ENCODE results near the gene KASH5.
"Not testable (repeated sequence)": the region's sequence is repeated elsewhere in the genome, so short reads cannot be mapped to it uniquely, and the experiment has no call there.

KASH5 gene

GRCh38 chr19:49362048-49362928 is 25.8 kb upstream of the KASH5 start, which contains the start of gene TEAD2:
Gene TEAD2 (minus strand): TSS chr19:49362416. CDS start chr19:49360075, 2,341 bp downstream.
- DNase-seq (ENCODE audit: low spot score), result peak; percentile 81

GRCh38 chr19:49362929-49363267 is 25.2 kb upstream of the KASH5 start:
- DNase-seq (ENCODE audit: low spot score), result peak; percentile 42

- DNase-seq (ENCODE audit: low spot score), result peak; percentile 96
Observed at GRCh38 chr19:49363268-49364082, 24.6 kb upstream of the KASH5 start, which contains the start of gene DKKL1. Gene DKKL1 (plus strand): TSS chr19:49363877. CDS start chr19:49363999, 122 bp downstream.

DNA sequence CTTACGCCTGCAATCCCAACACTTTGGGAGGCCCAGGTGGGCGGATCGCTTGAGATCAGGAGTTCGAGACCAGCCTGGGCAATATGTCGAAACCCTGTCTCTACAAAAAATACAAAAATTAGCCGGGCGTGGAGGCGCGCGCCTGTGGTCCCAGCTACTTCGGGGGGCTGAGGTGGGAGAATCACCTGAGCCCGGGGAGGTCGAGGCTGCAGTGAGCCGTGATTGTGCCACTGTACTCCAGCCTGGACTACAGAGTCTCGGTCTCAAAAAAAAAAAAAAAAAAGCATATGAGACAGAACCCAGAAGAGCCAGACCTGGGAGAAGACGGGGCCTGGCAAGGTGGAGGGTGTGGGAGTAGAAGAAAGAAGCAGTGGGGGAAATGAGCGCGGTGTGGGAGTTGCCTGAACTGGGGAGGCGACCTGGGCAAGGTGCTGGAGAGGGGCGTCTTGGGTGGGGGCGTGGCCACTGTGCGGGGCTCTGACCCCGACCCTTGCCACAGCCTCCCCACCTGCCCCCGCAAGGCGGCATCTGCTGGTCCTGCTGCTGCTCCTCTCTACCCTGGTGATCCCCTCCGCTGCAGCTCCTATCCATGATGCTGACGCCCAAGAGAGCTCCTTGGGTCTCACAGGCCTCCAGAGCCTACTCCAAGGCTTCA is 23.8 kb upstream of the KASH5 start:
- DNase-seq (ENCODE audit: low spot score), result no peak

GRCh38 chr19:49366110-49366509 is 21.9 kb upstream of the KASH5 start:
- DNase-seq (ENCODE audit: low spot score), result no peak

- no peak for DNase-seq (ENCODE audit: low spot score)
Observed at GRCh38 chr19:49368711-49369358, 19.2 kb upstream of the KASH5 start.

- no peak for DNase-seq (ENCODE audit: low spot score)
Observed at GRCh38 chr19:49371184-49371583, 16.9 kb upstream of the KASH5 start.

GRCh38 chr19:49373174-49373573 is 14.9 kb upstream of the KASH5 start:
- DNase-seq (ENCODE audit: low spot score), result not testable (repeated sequence)

GRCh38 chr19:49374665-49375434 is 13.2 kb upstream of the KASH5 start:
- DNase-seq (ENCODE audit: low spot score), result no peak

- DNase-seq (ENCODE audit: low spot score), result no peak
Observed at GRCh38 chr19:49378512-49378911, 9.5 kb upstream of the KASH5 start.

- no peak for DNase-seq (ENCODE audit: low spot score)
Observed at GRCh38 chr19:49380391-49380790, 7.7 kb upstream of the KASH5 start.

DNA sequence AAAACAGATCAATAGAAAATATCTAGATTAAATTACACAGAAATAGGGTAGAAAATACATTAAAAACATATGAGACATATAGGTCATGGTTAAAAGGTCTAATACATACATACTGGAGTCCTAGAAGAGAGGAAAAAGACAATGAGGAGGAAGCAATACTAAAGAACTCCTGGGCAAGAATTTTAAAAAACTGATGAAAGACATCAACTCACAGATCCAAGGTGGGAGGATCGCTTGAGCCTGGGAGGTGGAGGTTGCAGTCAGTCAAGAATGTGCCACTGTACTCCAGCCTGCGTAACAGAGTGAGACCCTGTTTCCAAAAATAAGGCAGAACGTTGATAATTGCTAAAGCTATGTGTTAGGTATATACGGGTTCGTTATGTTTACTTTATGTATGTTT is 5.4 kb upstream of the KASH5 start:
- DNase-seq (ENCODE audit: low spot score), result no peak

- no peak for DNase-seq (ENCODE audit: low spot score)
Observed at GRCh38 chr19:49383599-49383998, 4.5 kb upstream of the KASH5 start.

DNA sequence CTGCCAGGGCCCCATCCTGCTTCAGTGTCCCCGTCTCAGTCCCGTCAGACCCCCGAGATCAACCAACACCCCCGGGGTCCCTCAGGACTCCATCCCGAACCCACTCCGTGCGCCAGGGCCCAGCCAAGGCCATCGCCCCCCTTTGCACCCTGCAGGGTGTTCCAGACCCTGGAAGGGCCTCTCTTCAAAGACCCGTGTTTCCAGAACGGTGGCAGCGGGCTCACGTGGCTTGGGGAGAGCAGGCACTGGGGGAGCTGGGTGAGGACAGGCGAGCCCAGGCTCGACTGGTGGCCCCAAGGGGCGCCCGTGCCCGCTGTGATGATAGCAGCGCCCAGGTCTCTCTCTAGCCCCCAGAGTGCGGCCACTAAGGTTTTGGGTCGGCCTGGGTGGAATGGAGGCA is 1.4 kb downstream of the KASH5 start:
- no peak for DNase-seq (ENCODE audit: low spot score)

GRCh38 chr19:49390131-49390928 is 2.3 kb downstream of the KASH5 start:
- no peak for DNase-seq (ENCODE audit: low spot score)

- no peak for DNase-seq (ENCODE audit: low spot score)
Observed at GRCh38 chr19:49390929-49391359, 2.9 kb downstream of the KASH5 start.

DNA sequence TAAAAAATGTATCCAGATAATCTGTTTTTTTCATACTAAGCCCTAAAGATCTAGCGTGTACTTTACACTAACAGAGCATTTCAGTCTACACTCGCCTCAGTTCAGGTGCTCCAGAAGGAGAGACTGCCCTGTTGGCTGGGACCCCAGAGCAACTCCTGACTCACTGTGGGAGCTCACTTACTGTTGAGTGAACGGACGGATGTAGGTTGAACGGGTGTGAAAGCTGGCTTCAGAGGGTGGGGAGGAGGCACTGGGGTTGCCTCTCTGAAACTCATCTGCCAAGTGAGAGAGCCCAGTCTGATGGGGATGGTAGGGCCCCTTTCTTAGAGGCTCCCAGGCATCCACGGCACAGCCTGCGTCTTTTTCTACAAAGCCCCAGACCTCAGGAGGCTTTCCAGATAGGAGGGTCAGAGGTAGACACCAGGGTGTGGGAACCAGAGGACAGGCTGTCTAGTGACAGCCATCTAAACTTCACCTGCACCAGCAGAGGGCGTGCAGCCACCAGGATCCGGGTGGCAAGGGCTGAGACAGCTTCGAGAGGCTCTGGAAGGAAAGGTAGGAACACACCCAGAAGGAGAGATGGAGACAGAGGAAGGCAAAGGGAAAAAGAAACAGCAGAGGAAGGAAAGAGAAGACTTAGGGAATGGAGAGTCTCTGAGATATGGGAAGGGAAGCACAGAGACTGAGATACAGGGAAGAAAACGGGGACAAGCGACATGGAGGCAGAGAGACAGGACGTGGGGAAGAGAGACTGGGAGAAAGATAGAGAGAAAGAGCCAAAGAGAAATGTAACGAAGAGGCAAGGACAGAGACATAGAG is 3.7 kb downstream of the KASH5 start:
- peak; percentile 91 for DNase-seq (ENCODE audit: low spot score)

GRCh38 chr19:49393881-49394280 is 5.8 kb downstream of the KASH5 start:
- no peak for DNase-seq (ENCODE audit: low spot score)

Data from HuH-7 (cell line).